WI38 (cell line): Measurements from ENCODE around the gene C19orf67.

Experiments used
- H3K4me3 ChIP-seq: 2 replicates; pipeline ENCODE4 v1.5.1; 2011; ENCODE audit warnings: low read depth, mild to moderate bottlenecking, control low read depth, low read length
- CTCF ChIP-seq: IDR thresholded peaks from 2 replicates; pipeline ENCODE4 v1.5.1; 2012; ENCODE audit warnings: low read depth, mild to moderate bottlenecking, control low read depth, low read length

The C19orf67 gene

GRCh38 chr19:14107581-14108461 lies 22.2 kb upstream of the C19orf67 start:
- TF ChIP-seq CTCF, result no peak
- no peak overlapping the region for H3K4me3 ChIP-seq

GRCh38 chr19:14106840-14107239 lies 21.3 kb upstream of the C19orf67 start:
- no peak for TF ChIP-seq CTCF
- no peak overlapping the region for H3K4me3 ChIP-seq

GRCh38 chr19:14105680-14106079 lies 20.1 kb upstream of the C19orf67 start:
- TF ChIP-seq CTCF, result no peak
- no peak overlapping the region for H3K4me3 ChIP-seq

GRCh38 chr19:14103310-14103709 lies 17.7 kb upstream of the C19orf67 start:
- no peak overlapping the region for H3K4me3 ChIP-seq
- TF ChIP-seq CTCF, result no peak

GRCh38 chr19:14102756-14103155 lies 17.2 kb upstream of the C19orf67 start:
- TF ChIP-seq CTCF, result no peak
- H3K4me3 ChIP-seq, result no peak overlapping the region

GRCh38 chr19:14102102-14102696 lies 16.6 kb upstream of the C19orf67 start:
- TF ChIP-seq CTCF, result no peak

GRCh38 chr19:14101003-14101545 lies 15.5 kb upstream of the C19orf67 start:
- H3K4me3 ChIP-seq, result no peak overlapping the region

More at GRCh38 chr19:14102102-14102696, 16.6 kb upstream of the C19orf67 start:
- H3K4me3 ChIP-seq, result no peak overlapping the region

More at GRCh38 chr19:14101003-14101545, 15.5 kb upstream of the C19orf67 start:
- TF ChIP-seq CTCF, result no peak
